SKM-1 (cell line): ENCODE results near the gene LRMDA.

Experiments
- DNase-seq: peaks from one replicate; lab custom pipeline; 2025; ENCODE audit not compliant: unreplicated experiment; lab: John Stamatoyannopoulos, UW

Gene LRMDA

GRCh38 chr10:75568450-75569130 lies 137.2 kb downstream of the LRMDA start:
- no peak for DNase-seq

DNA sequence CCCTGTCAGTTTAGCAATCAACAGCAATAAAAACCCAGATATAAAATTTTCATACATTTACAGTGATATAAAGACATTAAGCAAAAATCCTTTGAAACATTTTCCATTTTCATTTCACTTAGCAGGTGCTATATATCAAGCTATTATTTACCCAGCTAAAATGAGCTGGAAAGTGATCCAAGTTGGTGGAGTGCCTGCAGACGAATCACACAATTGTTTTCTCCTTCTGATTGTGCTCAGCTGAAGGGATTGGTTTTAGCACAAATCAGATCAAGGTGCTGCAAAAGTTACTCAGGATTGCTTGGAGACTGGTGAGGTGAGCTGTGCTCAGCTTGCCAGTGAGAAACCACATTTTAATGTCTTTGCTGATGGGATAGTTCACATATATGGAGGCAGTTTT lies 138.1 kb downstream of the LRMDA start:
- no peak for DNase-seq

DNA sequence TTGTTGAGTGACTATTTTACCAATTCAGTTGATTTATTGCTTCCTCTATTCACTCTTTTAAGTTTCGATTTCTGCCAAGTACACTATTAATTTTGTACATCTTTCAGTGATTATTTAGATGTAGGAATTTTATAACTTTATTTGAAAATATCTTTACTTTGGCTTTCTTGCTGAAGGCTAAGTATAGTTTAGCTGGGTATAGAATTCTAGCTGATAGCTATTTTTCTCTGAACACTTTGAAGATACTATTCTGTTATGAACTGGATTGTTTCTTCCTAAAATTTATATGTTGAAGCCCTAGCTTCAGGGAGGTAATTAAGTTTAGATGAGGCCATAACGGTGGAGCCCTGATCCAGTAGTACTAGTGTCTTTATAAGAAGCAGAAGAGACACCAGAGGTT lies 141.1 kb downstream of the LRMDA start:
- no peak for DNase-seq

- DNase-seq, result no peak
Measured at GRCh38 chr10:75575940-75576339, 144.5 kb downstream of the LRMDA start.

DNA sequence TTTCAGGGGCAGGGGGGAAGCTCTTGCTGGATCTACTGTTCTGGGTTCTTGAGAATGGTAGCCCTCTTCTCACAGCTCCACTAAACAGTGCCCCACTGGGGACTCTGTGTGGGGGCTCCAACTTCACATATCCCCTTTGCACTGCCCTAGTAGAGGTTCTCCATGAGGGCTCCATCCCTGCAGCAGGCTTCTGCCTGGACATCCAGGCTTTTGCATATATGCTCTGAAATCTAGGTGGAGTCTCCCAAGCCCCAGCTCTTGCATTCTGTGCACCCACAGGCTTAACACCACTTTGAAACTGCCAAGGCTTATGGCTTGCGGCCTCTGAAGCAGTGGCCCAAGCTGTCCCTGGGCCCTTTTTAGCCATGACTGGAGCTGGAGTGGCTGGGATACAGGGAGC lies 150.7 kb downstream of the LRMDA start:
- DNase-seq, result no peak

- no peak for DNase-seq
Measured at GRCh38 chr10:75585294-75585693, 153.9 kb downstream of the LRMDA start.

DNA sequence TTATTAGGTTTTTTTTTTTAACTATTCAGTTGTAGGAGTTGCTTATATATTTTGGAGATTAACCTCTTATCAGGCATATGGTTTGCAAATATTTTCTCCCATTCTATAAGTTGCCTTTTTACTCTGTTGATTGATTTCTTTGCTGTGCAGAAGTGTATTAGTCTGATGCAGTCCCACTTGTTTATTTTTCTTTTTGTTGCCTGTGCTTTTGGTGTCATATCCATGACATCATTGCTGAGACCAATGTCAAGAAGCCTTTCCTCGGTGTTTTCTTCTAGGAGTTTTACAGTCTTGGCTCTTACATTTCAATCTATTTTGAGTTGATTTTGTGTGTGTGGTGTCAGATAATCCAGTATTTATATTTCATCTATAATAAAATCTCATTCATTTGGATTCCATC lies 155.4 kb downstream of the LRMDA start:
- DNase-seq, result no peak

DNA sequence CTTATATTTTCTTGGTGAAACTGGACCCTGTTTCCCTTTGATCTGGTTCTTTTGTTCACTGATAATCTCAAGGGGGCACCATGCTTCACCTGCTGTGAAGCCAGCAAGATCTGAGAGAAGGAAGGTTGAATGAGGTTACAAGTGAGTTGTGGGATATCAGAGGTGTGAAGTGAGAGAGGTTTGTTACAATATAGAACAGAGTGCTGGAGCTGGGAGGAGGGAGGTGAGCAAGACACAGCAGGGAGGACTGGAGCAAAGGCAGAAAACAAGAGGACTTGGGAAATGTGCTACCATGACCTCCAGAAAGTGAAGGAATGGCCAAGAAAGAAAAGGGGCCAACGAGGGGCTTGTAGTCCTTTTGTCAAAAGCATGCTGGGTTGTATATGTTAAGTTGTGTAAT lies 156.6 kb downstream of the LRMDA start:
- DNase-seq, result no peak

DNA sequence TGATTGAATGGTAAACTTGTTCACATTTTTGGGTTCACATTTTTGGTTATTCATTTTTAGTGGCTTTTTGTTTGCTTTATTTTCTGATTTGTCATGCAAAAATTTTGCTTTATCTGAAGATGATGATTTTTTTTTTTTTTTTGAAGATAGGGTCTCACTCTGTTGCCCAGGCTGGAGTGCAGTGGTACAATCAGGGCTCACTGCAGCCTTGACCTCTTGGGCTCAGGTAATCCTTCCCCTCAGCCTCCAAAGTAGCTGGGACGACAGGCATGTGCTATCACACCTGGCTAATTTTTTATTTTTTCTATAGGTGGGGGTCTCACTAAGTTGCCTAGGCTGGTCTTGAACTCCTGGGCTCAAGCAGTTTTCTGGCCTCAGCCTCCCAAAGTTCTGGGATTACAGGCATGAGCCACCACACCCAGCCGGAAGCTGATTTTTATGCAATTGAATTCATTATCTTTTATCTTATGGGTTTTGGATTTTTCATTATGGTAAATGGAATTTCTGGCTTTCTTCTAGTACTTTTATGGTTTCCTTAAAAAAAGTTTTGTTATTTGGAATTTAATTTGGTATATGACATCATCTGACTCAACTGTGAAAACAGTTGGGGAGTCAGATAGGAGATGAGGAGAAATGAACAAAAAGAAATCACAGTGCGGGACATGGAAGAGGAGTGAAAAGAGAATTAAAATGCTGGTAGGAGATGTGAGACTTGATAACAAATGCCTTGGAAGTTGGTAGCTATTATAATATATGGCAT lies 158.7 kb downstream of the LRMDA start:
- no peak for DNase-seq

GRCh38 chr10:75592151-75592787 lies 160.8 kb downstream of the LRMDA start:
- DNase-seq, result no peak

- no peak for DNase-seq
Measured at GRCh38 chr10:75592791-75593643, 161.6 kb downstream of the LRMDA start.

DNA sequence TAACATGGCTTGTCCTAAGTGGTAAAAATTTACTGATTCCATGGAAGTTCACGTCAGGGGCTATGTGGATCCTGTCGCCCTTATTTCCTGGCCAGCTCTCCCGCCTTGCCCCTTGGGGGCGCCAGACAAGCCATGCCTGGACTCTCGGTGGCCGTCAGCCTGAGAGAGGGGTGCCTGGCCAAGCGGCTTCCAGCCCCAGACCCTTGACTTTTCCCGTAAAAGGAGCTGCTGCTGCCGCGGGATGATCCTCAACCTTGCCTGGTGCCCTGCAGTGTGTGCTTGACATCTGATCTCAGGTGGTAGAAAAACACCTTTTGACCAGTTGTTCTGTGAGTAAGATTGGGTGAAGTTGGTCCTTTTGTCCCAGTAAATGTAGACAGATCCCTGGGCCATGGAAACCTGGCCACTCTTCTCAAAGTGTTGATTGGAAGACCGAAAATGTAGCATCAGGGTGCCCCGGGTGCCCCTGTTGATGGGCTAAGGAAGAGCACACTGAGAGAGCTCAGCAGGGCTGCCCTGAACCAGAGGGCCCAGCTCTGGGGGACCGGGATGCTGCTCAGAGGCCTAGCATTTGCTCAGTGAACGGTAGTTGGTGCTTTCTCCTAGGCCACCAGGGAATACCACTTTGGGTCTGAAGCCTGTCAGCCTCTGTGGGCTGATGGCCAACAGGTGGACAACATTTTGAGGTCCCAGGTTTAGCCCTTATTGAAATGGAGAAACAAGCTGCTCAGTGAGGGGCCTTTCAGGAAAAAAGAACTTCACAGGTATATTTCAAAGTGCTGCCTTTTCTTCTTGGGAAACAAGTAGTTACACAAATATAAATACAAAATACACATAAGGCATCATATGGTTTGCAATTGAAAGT lies 162.5 kb downstream of the LRMDA start:
- DNase-seq, result no peak

GRCh38 chr10:75596930-75597620 lies 165.7 kb downstream of the LRMDA start:
- no peak for DNase-seq

GRCh38 chr10:75597773-75598440 lies 166.5 kb downstream of the LRMDA start:
- DNase-seq, result no peak

DNA sequence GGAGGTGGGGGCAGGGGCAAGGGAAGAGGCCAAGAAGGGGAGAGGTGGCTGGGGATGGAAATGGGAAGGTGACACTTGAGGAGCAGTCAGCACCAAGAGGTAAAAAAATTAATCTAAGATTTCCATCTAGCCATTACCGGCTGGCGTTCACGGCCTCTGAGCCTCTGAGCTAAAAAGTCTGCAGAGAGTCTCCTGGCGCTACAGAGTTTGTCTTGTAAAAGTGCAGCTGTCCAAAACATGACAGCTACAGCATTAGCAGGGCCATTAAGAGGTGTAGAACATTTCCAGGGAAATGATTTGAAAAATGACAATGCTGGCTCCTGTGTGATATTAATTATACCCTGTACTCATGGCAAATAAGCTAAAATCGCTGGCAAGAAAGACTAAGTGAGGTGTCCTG lies 167.6 kb downstream of the LRMDA start:
- DNase-seq, result no peak

GRCh38 chr10:75599875-75600648 lies 168.6 kb downstream of the LRMDA start:
- DNase-seq, result no peak

DNA sequence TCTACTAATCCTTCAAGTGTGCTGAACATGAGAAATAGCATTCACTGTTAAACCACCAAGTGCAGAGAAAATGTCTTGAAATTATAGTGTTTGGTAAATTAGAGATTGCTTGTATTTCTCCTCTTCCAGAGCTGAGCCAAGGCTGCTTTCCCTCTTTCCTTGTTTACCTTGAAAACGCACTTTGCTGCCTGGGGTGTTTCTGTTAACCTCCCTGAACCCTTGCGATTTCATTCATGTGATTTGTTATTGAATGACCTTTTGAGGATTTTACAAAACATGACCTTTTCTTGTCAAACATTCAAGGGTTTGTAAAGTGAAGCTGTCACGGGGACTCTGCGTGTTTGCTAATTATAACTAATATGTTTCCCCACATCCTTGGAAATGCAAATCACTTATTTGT lies 169.4 kb downstream of the LRMDA start:
- DNase-seq, result no peak

DNA sequence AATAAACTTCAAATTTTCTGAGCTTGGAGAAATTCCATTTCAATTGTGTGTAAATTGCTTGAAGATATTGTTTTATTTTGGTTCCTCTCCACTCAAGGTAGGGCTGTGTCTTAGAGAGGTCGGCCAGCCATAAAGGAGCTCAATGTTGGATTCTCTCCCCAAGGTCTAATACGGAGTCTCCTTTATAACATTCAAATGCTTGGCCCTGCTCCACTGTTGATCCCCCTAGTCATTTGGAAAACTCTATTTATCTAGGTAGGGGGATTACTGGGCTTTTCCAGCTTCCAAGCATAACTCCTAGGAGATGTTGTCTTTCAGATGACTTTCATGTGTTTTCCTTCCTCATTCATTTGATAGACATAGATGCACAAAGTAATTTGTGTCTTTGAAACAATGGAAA lies 170.9 kb downstream of the LRMDA start:
- DNase-seq, result no peak

DNA sequence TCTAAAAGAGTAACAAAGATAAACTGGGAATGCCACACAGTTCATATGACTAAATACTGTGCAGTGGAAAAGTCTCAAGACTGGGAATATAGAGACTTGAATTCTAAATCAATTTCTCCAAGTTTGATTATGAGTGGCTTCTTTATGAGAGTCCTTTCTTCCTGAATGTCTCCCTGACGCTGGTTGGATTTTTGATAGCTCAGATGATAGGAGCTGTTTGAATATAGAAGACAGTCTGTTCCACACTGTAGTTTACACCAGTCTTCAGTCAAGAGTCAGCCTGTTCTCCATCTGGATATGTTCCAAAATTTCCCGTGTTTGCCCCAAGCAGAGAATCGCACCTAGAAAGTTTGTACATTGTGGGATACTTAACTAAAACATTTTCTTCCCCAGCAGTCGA lies 173.7 kb downstream of the LRMDA start:
- DNase-seq, result no peak
